Smooth muscle cell (in vitro differentiated cells): Measurements from ENCODE around the gene ELFN2. TPM values are rescaled to one million over a fixed set of nuclear protein-coding genes. Genes with fewer than 3 reads are reported as not detected.

ENCODE experiments used
- DNase-seq: peaks from one replicate; lab custom pipeline; 2025; ENCODE audit not compliant: unreplicated experiment; lab: John Stamatoyannopoulos, UW
- H2AFZ ChIP-seq: fragments of 200-600 bp; sonication (generic); 2 replicates; pipeline ENCODE4 v1.6.0; 2016; ENCODE audit warnings: antibody characterized with exemption, low read depth, mild to moderate bottlenecking
- H3F3A ChIP-seq: fragments of 200-600 bp; sonication (generic); 2 replicates; pipeline ENCODE4 v1.6.0; 2017; ENCODE audit warnings: antibody characterized with exemption, low read depth
- H3K27ac ChIP-seq: fragments of 200-600 bp; sonication (generic); 2 replicates; pipeline ENCODE4 v1.5.1; 2016; ENCODE audit warnings: low read depth, mild to moderate bottlenecking
- H3K27me3 ChIP-seq: fragments of 200-600 bp; sonication (generic); 2 replicates; pipeline ENCODE4 v1.6.1; 2016; ENCODE audit warnings: low read depth, mild to moderate bottlenecking
- H3K36me3 ChIP-seq: fragments of 200-600 bp; sonication (generic); 2 replicates; pipeline ENCODE4 v1.5.1; 2016; ENCODE audit warnings: low read depth
- H3K4me1 ChIP-seq: fragments of 200-600 bp; sonication (generic); 2 replicates; pipeline ENCODE4 v1.5.1; 2016; ENCODE audit warnings: low read depth
- H3K4me2 ChIP-seq: fragments of 200-600 bp; sonication (generic); 2 replicates; pipeline ENCODE4 v1.6.0; 2016; ENCODE audit warnings: mild to moderate bottlenecking
- H3K4me3 ChIP-seq: fragments of 200-600 bp; sonication (generic); 2 replicates; pipeline ENCODE4 v1.5.1; 2016; ENCODE audit warnings: mild to moderate bottlenecking
- H3K79me2 ChIP-seq: fragments of 200-600 bp; sonication (generic); 2 replicates; pipeline ENCODE4 v1.6.0; 2016; ENCODE audit warnings: low read depth, mild to moderate bottlenecking
- H3K9ac ChIP-seq: fragments of 200-600 bp; sonication (generic); 2 replicates; pipeline ENCODE4 v1.6.0; 2016; ENCODE audit warnings: low read depth
- H3K9me3 ChIP-seq: fragments of 200-600 bp; sonication (generic); replicated peaks from 2 replicates; pipeline ENCODE4 v1.5.1; 2016; ENCODE audit warnings: low read depth
- H4K20me1 ChIP-seq: fragments of 200-600 bp; sonication (generic); 2 replicates; pipeline ENCODE4 v1.6.0; 2016; ENCODE audit warnings: low read depth
- WGBS: methylation state at CpG from one replicate; pipeline ENCODE4 v1.1.7; 2016; ENCODE audit warnings: low lambda C conversion rate; 5-methylcytosine and 5-hydroxymethylcytosine counted together
- polyA plus RNA-seq: library from polyadenylated mRNA; unstranded; fragments of >200 nt; fragmentation: Nextera tagmentation; extraction: Ambion mirVana; gene quantifications from 2 replicates; pipeline ENCODE4 v1.2.1, GENCODE V29; 2016
- total RNA-seq: library from RNA; depleted of rRNA; stranded (reverse); fragments of >200 nt; gene quantifications from 2 replicates; pipeline ENCODE4 v1.2.3, GENCODE V29; 2014
- TF ChIP-seq, protein P1 (sequence below): fragments of 200-600 bp; sonication (generic); IDR thresholded peaks from 2 replicates; pipeline ENCODE4 v1.5.1; 2017; ENCODE audit warnings: borderline replicate concordance, mild to moderate bottlenecking, antibody characterized with exemption; ENCODE audit not compliant: insufficient read depth, poor library complexity, severe bottlenecking

The ELFN2 gene
- total and polyA plus RNA-seq, 2 experiments from 2014 or later, result 0.63 to 1.3 TPM

DNA sequence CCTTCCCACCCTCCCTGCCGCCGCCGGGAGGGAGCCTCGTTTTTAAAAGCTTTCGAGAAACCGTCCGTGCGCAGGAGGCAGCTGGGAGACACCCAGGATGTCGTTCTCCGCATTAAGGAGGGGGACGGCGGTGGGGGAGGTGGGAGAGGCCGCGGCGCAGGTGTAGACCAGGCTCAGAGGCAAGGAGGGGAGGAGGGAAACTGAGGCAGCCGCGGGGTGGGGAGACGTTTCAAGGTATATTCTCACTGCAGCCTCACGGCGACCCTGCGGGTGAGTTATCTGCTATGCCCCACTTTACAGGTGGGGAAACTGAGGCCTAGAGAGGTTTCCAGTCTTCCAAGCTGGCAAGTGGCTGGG is 102.3 kb downstream of the ELFN2 start:
- Histone ChIP-seq H3K9ac (no peak overlapping the region), H3K4me1 (peaks cover 9% of the 10 kb centered on the region), H2AFZ (no peak overlapping the region), H3F3A (no peaks in the 10 kb centered on the region), H3K4me3 (no peak overlapping the region), H3K4me2 (peak overlapping the region; percentile 80), H3K79me2 (no peaks in the 10 kb centered on the region), H3K27ac (no peak overlapping the region), H3K9me3 (no peaks in the 10 kb centered on the region), H3K27me3 (peaks cover 51% of the 10 kb centered on the region), H3K36me3 (no peaks in the 10 kb centered on the region), H4K20me1 (no peaks in the 10 kb centered on the region)
- TF ChIP-seq, protein P1, sequence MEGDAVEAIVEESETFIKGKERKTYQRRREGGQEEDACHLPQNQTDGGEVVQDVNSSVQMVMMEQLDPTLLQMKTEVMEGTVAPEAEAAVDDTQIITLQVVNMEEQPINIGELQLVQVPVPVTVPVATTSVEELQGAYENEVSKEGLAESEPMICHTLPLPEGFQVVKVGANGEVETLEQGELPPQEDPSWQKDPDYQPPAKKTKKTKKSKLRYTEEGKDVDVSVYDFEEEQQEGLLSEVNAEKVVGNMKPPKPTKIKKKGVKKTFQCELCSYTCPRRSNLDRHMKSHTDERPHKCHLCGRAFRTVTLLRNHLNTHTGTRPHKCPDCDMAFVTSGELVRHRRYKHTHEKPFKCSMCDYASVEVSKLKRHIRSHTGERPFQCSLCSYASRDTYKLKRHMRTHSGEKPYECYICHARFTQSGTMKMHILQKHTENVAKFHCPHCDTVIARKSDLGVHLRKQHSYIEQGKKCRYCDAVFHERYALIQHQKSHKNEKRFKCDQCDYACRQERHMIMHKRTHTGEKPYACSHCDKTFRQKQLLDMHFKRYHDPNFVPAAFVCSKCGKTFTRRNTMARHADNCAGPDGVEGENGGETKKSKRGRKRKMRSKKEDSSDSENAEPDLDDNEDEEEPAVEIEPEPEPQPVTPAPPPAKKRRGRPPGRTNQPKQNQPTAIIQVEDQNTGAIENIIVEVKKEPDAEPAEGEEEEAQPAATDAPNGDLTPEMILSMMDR, result no peak
- 22% methylated on average over 10 of the region's 21 CpGs for WGBS
- no peak for DNase-seq

DNA sequence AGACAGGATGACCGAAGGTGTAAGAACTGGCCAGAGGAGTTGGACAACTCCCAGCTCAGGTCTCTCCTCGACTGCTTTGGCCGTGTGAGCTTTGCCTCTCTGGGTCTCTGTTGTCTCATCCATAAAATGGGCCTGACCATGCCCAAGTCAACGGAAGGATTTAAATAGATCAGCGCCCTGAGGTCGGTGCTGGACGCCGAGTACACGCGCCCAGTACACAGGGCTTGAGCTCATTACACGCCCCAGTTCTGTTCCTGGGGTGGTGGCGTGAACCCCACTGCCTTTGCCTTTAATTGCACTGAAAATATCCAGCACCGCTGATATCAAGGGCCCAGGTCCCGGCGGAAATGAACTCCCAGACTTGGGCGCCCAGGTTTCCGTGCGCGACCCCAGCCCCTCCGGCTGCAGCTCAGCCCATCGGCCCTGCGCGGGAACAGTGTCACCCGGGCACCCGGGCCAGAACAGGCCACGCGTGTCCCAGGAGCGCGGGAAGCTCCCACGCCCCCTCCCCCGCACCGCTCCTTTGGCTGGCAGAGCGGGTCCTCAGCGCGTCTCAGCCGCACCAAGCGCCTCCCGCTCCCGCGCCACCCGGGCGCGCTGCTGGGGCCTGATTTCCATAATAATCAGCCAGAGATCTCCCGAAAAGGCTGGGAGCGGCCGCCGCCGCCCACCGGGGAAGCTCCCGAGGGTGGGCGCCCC is 102.8 kb downstream of the ELFN2 start:
- peaks cover 9% of the 10 kb centered on the region for H3K4me1 ChIP-seq
- H3K27me3 ChIP-seq, result peaks cover 51% of the 10 kb centered on the region
- H3K27ac ChIP-seq, result no peak overlapping the region
- no peak for DNase-seq
- H3K79me2 ChIP-seq, result no peaks in the 10 kb centered on the region
- peak overlapping the region; percentile 80 for H3K4me2 ChIP-seq
- no peaks in the 10 kb centered on the region for H4K20me1 ChIP-seq
- no peak overlapping the region for H3K4me3 ChIP-seq
- H3K36me3 ChIP-seq, result no peaks in the 10 kb centered on the region
- H3K9me3 ChIP-seq, result no peaks in the 10 kb centered on the region
- no peak overlapping the region for H3K9ac ChIP-seq
- H3F3A ChIP-seq, result no peaks in the 10 kb centered on the region
- TF ChIP-seq, protein P1, result no peak
- 14% methylated on average over 47 of the region's 51 CpGs for WGBS
- no peak overlapping the region for H2AFZ ChIP-seq

DNA sequence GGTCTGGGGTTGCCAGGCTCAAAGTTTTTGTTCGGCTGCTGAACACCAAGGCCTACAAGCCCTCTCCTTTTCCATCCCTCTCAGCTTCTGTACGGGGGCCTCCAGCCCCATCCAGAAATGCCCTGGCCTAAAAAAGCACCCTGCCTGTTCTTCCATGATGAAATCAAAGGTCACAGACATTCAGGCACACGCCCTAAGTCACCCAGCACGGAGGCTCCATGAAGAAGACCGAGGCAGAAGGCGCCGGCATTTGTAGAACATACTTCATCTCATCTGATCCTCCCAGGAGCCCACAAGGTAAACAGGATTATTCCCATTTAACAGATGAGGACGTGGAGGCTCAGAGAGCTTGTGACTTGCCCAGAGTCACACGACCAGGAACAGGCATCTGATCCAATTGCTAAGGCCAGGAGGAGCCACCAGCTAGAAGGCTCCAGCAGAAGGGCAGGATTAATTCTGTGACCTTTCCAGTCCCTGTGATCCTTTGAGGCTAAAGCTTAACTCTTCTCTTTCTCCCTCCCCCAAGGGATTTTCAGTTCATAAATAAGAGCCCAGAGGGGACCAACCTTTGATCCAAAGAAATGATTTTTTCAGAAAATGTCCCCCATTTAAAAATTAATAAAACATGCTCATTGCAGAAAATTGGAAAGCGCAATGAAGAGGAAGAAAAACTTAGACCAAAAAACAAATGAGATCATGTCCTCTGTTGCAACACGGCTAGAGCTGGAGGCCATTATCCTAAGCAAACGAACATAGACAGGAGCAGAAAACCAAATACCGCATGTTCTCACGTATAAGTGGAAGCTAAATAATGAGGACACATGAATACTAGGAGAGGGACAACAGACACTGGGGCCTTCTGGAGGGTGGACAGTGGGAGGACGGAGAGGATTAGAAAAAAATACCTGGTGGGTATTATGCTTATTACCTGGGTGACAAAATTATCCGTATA is 106.3 kb downstream of the ELFN2 start:
- Histone ChIP-seq H3K27ac (no peak overlapping the region), H3K4me2 (no peak overlapping the region), H3K27me3 (peaks cover 37% of the 10 kb centered on the region), H3F3A (no peaks in the 10 kb centered on the region), H3K9me3 (no peaks in the 10 kb centered on the region), H3K79me2 (no peaks in the 10 kb centered on the region), H3K4me1 (peaks cover 9% of the 10 kb centered on the region), H3K4me3 (no peak overlapping the region), H4K20me1 (no peaks in the 10 kb centered on the region), H3K9ac (no peak overlapping the region), H2AFZ (no peak overlapping the region), H3K36me3 (no peaks in the 10 kb centered on the region)
- no peak for DNase-seq
- TF ChIP-seq, protein P1, result no peak
- WGBS, result 86% methylated on average over 16 of the region's 16 CpGs
